Islet of Langerhans (tissue), 1 donor: Measurements from ENCODE around the gene LALBA.
"Not testable (repeated sequence)": the region's sequence is repeated elsewhere in the genome, so short reads cannot be mapped to it uniquely, and the experiment has no call there.

Experiments
- FAIRE-seq: peaks from one replicate; lab custom pipeline; 2011; peaks lifted over from hg19 to GRCh38; lab: Jason Lieb, UNC

The LALBA gene

GRCh38 chr12:48527891-48528670 is 41.8 kb downstream of the LALBA start:
- FAIRE-seq = no peak

DNA sequence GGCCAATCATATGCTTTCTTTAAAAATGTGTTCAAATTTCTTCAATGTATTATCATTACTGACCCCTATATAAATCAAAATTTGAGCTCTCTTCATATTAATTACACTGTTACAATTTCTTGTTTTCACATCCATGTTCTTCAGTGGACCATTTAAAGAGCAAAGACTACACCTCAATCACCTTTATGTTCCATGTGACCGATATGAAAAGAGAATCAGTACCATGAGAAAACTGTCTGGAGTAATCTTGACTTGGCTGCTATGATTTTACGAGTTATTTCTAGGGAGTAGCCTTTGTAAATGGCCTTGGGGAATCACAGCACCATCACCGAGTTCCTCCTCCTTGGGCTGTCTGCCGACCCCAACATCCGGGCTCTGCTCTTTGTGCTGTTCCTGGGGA is 44.5 kb downstream of the LALBA start, which contains the start of gene OR8S1:
TSS of gene OR8S1 (plus strand) at position 301 of the 400 bp plus-strand sequence. CDS start at position 301, 0 bp downstream.
- FAIRE-seq = no peak

GRCh38 chr12:48520381-48520780 is 49.5 kb downstream of the LALBA start:
- not testable (repeated sequence) for FAIRE-seq
